Endometrial microvascular endothelial cells (primary cell): Measurements from ENCODE around the gene ALPI. TPM values are rescaled to one million over a fixed set of nuclear protein-coding genes. Genes with fewer than 3 reads are reported as not detected.
"Not testable (repeated sequence)": the region's sequence is repeated elsewhere in the genome, so short reads cannot be mapped to it uniquely, and the experiment has no call there.

Experiments used
- in situ Hi-C: cut with HindIII; loops from 2 replicates; pipeline ENCODE4 v1.10.0; 2017; ENCODE audit warnings: low sequenced_read_pairs, low pct_unique_long_range_greater_than_20kb; ENCODE audit errors: inconsistent ontology term
- total RNA-seq: library from RNA; depleted of rRNA; stranded (reverse); fragments of >200 nt; gene quantifications from one replicate; pipeline ENCODE4 v1.2.3, GENCODE V29; 2015; ENCODE audit errors: inconsistent ontology term

Gene ALPI
- not detected for total RNA-seq

GRCh38 chr2:232455426-232456255 is at the start of gene ALPI:
Gene ALPI (plus strand): TSS chr2:232456153. CDS start chr2:232456200, 47 bp downstream.
- in situ Hi-C loops: no loop called here

- in situ Hi-C loops: no loop called here
Measured at GRCh38 chr2:232406556-232407310, 49.2 kb upstream of the ALPI start, which contains the start of gene ALPG. Gene ALPG (plus strand): TSS chr2:232406844. CDS start chr2:232406895, 51 bp downstream.

DNA sequence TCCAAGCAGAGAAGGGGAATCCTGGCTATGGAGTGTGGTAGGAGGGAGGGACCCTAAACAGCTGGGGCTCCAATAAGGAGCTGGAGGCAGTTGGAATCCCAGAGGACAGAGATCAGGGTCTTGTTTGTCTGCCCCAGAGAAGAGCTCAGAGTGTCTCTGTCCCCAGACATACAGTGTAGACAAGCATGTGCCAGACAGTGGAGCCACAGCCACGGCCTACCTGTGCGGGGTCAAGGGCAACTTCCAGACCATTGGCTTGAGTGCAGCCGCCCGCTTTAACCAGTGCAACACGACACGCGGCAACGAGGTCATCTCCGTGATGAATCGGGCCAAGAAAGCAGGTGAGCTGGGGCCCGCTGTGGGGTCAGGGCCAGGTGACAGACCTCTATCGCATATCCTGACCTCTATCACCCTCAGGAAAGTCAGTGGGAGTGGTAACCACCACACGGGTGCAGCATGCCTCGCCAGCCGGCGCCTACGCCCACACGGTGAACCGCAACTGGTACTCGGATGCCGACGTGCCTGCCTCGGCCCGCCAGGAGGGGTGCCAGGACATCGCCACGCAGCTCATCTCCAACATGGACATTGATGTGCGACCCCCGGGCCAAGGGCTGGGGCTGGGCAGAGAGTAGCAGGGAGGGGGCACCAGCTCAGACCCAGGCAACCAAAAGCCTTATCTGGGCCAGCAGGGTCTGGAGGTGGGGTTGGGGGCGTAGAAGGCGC is 48.4 kb upstream of the ALPI start:
- in situ Hi-C loops: not testable (repeated sequence)

GRCh38 chr2:232408269-232408668 is 47.7 kb upstream of the ALPI start:
- in situ Hi-C loops: not testable (repeated sequence)

GRCh38 chr2:232409617-232410016 is 46.3 kb upstream of the ALPI start:
- in situ Hi-C loops: not testable (repeated sequence)

- in situ Hi-C loops: no loop called here
Measured at GRCh38 chr2:232410238-232410900, 45.6 kb upstream of the ALPI start.

GRCh38 chr2:232411901-232412629 is 43.9 kb upstream of the ALPI start:
- in situ Hi-C loops: no loop called here

GRCh38 chr2:232412986-232413385 is 43.0 kb upstream of the ALPI start:
- in situ Hi-C loops: no loop called here

GRCh38 chr2:232415138-232415690 is 40.7 kb upstream of the ALPI start:
- in situ Hi-C loops: no loop called here

DNA sequence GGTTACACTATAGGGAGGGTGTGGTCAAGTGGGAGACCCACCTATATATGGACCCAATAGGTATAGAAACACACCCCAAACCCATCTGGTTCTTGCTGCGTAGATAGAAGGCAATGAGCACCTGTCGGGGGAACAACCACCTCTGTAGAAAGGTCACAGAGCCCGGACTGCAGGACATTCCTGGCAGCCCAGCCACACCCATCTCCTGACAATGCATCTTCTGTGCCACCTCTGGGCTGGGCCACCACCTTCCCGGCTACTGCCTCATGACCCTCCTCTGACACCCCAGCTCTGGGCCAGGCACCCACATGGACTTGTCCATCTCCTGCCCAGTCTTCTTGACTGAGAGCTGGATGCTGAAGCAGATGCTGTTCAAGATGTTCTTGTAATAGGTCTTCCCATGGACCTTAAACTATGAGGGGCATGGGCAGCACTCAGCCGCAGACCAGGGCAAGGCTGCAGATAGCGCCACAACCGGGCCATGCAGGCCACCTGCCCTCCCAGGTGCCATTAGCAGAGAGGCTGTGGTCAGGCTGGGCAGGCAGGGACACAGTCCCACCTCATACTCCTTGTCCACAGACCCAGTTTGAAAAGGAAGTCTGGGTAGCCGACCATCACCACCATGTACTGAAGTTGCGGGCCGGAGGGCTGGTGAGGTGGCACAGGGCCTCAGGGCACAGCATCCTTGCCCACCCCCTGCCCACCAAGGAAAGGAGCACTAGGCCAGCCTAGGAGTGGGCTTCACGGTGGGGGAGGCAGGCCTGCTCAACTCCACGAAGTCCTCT is 40.0 kb upstream of the ALPI start:
- in situ Hi-C loops: no loop called here

DNA sequence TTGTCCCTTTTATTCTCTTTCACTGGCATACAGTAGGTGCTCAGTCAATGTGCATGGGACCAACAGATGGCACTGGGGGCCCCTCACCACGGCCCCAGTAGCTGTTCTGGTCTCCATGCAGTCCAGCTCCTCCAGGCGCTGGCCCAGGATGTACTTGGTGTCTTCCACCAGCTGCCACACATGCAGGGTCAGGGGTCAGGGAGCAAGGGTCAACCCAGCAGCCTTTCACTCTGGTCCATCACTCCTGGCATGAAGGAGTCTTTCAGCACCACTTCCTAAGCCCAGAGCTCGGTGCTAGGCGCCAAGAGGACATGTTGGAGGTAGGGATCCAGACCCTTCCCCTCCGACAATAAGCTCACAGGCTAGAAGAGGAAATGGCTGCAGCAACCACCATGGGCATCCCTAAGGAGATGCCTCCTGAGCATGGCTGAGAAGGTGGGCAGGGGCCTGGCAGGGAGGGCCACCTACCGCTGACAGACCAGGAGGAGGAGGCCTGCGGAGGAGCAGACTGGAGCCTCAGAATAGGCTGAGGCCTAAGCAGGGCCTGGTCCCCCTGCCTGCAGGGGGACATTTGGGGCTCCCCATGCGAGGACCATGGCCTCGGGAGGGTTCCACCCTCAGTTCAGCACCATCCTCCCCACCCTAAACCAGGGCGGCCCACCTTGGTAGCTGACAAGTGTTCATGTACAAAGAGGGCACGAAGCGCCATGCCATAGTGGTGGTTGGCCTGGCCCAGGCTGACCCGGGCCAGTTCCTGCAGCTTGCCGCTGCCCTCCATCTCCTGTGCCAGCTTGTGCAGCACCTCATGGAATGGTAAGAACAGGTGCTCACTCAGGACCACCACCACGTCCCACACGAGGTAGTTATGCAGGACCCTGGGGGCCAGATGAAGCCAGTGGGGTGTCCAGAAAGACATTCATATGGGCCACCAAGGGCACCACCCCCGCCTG is 39.2 kb upstream of the ALPI start:
- in situ Hi-C loops: no loop called here

DNA sequence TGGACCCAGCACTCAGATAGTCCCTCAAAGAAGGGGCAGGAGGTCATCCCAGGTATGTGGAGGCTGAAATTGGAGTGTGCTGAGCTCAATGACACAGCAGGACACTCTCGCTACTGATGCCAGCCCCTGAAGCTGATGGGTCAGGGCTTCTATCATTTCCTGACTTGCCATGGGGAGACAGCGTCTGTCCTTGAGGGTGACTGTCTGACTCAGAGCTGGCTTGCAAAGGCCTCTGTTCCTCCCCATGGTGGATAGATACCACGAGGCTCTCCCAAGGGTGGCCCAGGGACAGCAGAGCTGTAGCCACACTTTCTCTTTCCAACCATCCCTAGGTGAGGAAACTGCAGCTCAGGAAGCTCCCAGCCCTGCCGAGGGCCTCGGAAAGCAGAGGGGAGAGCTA is 38.5 kb upstream of the ALPI start:
- in situ Hi-C loops: no loop called here

- in situ Hi-C loops: no loop called here
Measured at GRCh38 chr2:232418056-232418455, 37.9 kb upstream of the ALPI start.

DNA sequence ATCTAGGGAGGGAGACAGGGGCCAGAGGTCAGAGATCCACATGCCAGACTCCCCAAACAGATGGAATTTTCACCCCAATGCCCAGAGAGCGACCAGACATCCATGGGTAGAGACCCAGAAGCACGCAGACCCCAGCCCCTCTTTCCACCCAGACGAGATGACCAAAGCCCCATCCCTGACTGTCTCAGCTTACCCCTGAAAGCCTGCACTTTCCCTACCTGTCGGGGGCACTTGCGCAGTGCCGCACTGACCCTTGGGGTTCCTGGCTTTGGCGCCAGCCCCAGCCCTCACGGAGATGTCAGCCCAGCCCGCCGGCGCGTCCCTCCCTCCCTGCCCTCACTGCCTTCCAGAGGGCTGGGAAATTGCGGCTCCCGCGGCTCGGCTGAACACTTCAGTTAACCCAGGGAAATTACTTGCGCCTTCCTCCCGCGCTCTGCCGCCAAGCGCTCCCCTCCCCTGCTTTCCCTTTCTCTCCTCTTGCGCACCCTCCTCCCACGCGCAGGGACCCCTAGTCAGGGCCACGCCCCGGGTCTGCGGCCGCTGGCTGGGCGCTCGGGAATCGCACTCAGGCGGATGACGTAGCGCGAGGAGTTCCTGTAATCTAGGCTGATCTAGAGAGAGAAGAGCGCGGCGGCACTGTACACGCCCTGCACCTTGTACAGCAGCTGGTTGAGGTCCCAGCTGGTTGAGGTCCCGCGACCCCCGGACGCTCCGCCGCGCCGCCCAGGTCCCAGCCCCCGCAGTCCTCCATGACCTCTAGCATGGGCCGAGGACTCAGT is 37.3 kb upstream of the ALPI start:
- in situ Hi-C loops: no loop called here

DNA sequence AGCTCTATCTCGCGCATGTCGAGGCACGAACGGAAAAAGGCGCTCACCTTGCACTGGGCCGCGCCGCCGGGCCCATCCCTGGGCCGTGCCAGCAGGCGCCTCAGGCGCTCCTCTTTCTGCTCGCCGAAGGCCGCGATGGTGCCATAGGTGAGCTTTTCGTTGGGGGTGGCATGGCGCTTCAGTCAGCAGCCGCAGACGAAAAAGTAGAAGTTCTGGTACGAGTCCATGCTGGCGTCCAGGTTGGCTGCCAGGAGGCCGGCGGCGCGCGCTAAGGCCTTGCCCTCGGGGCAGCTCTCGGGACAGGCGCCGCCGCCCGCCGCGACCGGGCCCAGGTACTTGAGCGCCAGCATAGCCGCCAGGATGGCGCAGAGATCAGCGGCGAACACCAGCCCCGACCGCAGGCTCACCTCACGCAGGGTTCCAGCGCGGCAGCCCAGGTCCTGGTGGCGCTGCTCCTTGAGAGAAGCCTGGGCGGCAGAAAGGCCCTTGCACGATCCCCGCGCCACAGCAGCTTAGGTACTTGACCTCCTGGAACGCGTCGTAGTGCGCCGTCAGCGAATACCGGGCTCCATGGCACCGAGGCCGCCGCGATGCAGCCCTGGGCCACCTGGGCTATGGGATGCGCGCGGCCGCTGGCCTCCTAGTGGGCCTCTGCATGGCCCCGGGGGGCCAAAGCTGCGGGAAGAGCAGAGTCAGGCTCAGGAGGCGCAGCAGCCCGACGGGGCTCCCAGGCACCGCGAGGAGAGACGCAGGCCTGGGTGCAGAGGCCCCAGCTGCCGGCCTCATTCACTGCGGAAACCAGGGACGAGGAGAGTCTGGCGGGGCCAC is 36.5 kb upstream of the ALPI start:
- in situ Hi-C loops: no loop called here
